ENCODE measurements around the gene ZNF423.

ZNF423 gene

DNA sequence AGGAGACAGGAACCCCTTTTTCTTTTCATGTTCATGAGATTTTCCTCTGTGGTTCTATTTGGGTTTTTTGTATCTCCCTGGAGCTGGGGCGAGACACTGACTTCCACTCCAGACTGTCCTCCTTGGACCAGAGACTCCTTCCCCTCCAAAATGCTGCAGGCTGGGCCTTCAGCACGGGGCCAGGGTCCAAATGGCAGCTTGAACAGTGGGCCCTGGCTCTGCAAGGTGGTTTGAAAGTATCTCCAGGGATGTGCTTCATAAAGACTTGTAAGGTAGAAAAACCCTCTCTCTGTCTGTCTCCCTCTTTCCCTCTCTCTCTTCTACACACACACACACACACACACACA, 236.1 kb downstream of the ZNF423 start:
- no peak overlapping the region for H2AFZ ChIP-seq (ENCODE audit: low read depth, low read length)

DNA sequence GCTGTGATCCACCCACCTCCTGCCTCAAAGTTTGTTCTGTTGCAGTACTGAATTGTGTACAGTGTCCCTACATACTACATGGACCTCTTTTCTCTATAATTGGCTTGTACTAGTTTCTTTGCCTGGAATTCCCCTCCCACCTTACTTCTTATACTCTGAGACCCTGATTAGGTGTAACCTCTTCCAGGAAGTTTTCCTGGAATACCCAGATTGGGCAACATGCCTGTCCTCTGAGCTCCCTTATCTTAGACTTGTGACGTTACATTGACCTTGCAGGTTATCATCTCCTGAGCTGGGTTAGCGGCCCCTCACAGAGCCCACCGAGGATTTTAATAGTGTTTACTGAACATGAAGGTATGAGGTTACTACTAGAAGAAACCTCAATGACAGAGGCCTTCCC, 237.0 kb downstream of the ZNF423 start:
- no peaks in the 10 kb centered on the region for H3K36me3 ChIP-seq (ENCODE audit: insufficient read depth, low read length)
- H3K4me1 ChIP-seq (ENCODE audit: insufficient read depth, low read length): no peaks in the 10 kb centered on the region
- no peak for DNase-seq
- no peak for ATAC-seq (ENCODE audit: insufficient read depth, low read depth)
- no peaks in the 10 kb centered on the region for H4K20me1 ChIP-seq (ENCODE audit: insufficient read depth, low read length)
- H2AFZ ChIP-seq (ENCODE audit: low read depth, low read length): no peak overlapping the region
- H3K9ac ChIP-seq (ENCODE audit: low read depth, low read length): no peak overlapping the region
- H3K4me2 ChIP-seq (ENCODE audit: insufficient read depth, low read length): no peak overlapping the region
- no peak overlapping the region for H3K4me3 ChIP-seq (ENCODE audit: low read depth in 1 of 2, low read length in 2 of 2)
- H3K79me2 ChIP-seq (ENCODE audit: insufficient read depth, low read length): no peaks in the 10 kb centered on the region
- H3K9me3 ChIP-seq (ENCODE audit: insufficient read depth, low read length, severe bottlenecking): no peaks in the 10 kb centered on the region
- no peaks in the 10 kb centered on the region for H3K27me3 ChIP-seq (ENCODE audit: insufficient read depth, low read length, poor library complexity)
- no peak for TF ChIP-seq EZH2 (IDR thresholded peaks at IDR 0.05; ENCODE audit: borderline replicate concordance, low read depth, low read length, severe bottlenecking)
- TF ChIP-seq, protein P1, sequence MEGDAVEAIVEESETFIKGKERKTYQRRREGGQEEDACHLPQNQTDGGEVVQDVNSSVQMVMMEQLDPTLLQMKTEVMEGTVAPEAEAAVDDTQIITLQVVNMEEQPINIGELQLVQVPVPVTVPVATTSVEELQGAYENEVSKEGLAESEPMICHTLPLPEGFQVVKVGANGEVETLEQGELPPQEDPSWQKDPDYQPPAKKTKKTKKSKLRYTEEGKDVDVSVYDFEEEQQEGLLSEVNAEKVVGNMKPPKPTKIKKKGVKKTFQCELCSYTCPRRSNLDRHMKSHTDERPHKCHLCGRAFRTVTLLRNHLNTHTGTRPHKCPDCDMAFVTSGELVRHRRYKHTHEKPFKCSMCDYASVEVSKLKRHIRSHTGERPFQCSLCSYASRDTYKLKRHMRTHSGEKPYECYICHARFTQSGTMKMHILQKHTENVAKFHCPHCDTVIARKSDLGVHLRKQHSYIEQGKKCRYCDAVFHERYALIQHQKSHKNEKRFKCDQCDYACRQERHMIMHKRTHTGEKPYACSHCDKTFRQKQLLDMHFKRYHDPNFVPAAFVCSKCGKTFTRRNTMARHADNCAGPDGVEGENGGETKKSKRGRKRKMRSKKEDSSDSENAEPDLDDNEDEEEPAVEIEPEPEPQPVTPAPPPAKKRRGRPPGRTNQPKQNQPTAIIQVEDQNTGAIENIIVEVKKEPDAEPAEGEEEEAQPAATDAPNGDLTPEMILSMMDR (IDR thresholded peaks at IDR 0.05; ENCODE audit: borderline replicate concordance, extremely low read depth, low read length, poor library complexity, severe bottlenecking): no peak
- H3K27ac ChIP-seq (ENCODE audit: low read length): no peak overlapping the region

More for the DNA sequence above, 236.1 kb downstream of the ZNF423 start:
- TF ChIP-seq, protein P1 (IDR thresholded peaks at IDR 0.05; ENCODE audit: borderline replicate concordance, extremely low read depth, low read length, poor library complexity, severe bottlenecking): no peak
- TF ChIP-seq EZH2 (IDR thresholded peaks at IDR 0.05; ENCODE audit: borderline replicate concordance, low read depth, low read length, severe bottlenecking): no peak
- Histone ChIP-seq H3K4me2 (ENCODE audit: insufficient read depth, low read length) (no peak overlapping the region), H3K27ac (ENCODE audit: low read length) (no peak overlapping the region), H3K4me1 (ENCODE audit: insufficient read depth, low read length) (no peaks in the 10 kb centered on the region), H3K9me3 (ENCODE audit: insufficient read depth, low read length, severe bottlenecking) (no peaks in the 10 kb centered on the region), H3K4me3 (ENCODE audit: low read depth in 1 of 2, low read length in 2 of 2) (no peak overlapping the region), H3K79me2 (ENCODE audit: insufficient read depth, low read length) (no peaks in the 10 kb centered on the region), H3K27me3 (ENCODE audit: insufficient read depth, low read length, poor library complexity) (no peaks in the 10 kb centered on the region), H4K20me1 (ENCODE audit: insufficient read depth, low read length) (no peaks in the 10 kb centered on the region), H3K9ac (ENCODE audit: low read depth, low read length) (no peak overlapping the region), H3K36me3 (ENCODE audit: insufficient read depth, low read length) (no peaks in the 10 kb centered on the region)
- no peak for ATAC-seq (ENCODE audit: insufficient read depth, low read depth)
- no peak for DNase-seq

DNA sequence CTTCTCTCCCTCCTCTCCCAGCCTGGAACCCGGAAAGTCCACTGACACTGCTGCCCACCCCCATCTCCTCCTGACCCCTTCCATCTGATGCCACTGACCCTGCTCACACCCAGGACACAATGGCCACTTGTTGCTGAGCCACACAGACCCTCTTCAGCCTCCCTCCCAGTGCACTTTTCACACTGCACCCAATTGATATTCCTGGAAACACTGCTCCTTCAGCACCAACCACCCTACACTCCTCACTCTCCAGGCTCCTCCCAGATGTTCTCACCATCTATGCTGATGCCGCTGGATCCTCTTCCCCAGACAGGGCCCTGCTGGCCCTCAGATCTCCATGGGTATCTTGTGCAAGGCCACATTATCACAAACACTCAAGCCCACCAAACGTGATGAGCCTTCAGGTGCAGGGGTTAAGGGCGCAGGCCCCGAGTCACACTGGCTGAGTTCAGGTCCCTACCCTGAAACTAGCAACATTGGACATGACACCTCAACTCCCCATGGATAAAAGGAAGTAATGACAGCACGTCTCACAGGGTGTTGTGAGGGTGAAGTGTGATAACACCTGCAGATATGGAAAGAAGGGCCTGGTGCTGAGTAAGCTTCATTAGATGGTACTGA, 238.1 kb downstream of the ZNF423 start:
- H3K4me1 ChIP-seq (ENCODE audit: insufficient read depth, low read length): no peaks in the 10 kb centered on the region
- ATAC-seq (ENCODE audit: insufficient read depth, low read depth) (no peak), DNase-seq (no peak)
- H3K27me3 ChIP-seq (ENCODE audit: insufficient read depth, low read length, poor library complexity): no peaks in the 10 kb centered on the region
- H3K79me2 ChIP-seq (ENCODE audit: insufficient read depth, low read length): no peaks in the 10 kb centered on the region
- no peak overlapping the region for H3K27ac ChIP-seq (ENCODE audit: low read length)
- no peaks in the 10 kb centered on the region for H3K36me3 ChIP-seq (ENCODE audit: insufficient read depth, low read length)
- TF ChIP-seq EZH2 (IDR thresholded peaks at IDR 0.05; ENCODE audit: borderline replicate concordance, low read depth, low read length, severe bottlenecking): no peak
- TF ChIP-seq, protein P1 (IDR thresholded peaks at IDR 0.05; ENCODE audit: borderline replicate concordance, extremely low read depth, low read length, poor library complexity, severe bottlenecking): no peak
- no peak overlapping the region for H2AFZ ChIP-seq (ENCODE audit: low read depth, low read length)
- H4K20me1 ChIP-seq (ENCODE audit: insufficient read depth, low read length): no peaks in the 10 kb centered on the region
- no peaks in the 10 kb centered on the region for H3K9me3 ChIP-seq (ENCODE audit: insufficient read depth, low read length, severe bottlenecking)
- H3K4me3 ChIP-seq (ENCODE audit: low read depth in 1 of 2, low read length in 2 of 2): no peak overlapping the region
- H3K9ac ChIP-seq (ENCODE audit: low read depth, low read length): no peak overlapping the region
- H3K4me2 ChIP-seq (ENCODE audit: insufficient read depth, low read length): no peak overlapping the region
